Stomach (tissue), 9 donors: Measurements from ENCODE around the gene LRCH1. TPM values are rescaled to one million over a fixed set of nuclear protein-coding genes. Genes with fewer than 3 reads are reported as not detected.
A peak's percentile ranks its signal among the peaks of the same experiment; 100 is the strongest.

ENCODE experiments used
- DNase-seq, 2 donors: peaks; one replicate each; pipeline versions ENCODE4 v3.0.0 to v3.0.0-alpha.2; 2013 to 2019
- H3K27ac ChIP-seq, 5 donors: fragments of 200-600 bp in 4 of 5; sonication (generic) in 4 of 5; one replicate each; pipeline ENCODE4 v1.5.1; 2013 to 2019; ENCODE audit warnings: mild to moderate bottlenecking in 1 of 5, moderate library complexity in 1 of 5
- H3K27me3 ChIP-seq, 3 donors: fragments of 200-600 bp; sonication (generic); one replicate each; pipeline ENCODE4 v1.5.1; 2017 to 2019; ENCODE audit warnings: mixed run types in 1 of 3
- H3K36me3 ChIP-seq, 4 donors: fragments of 200-600 bp; sonication (generic); 1 replicate in 3 of 4; 2 replicates in 1 of 4; pipeline ENCODE4 v1.5.1; 2016 to 2019
- H3K4me1 ChIP-seq, 4 donors: fragments of 200-600 bp; sonication (generic); one replicate each; pipeline ENCODE4 v1.5.1; 2016 to 2019
- H3K4me3 ChIP-seq, 4 donors: fragments of 200-600 bp; sonication (generic) in 3 of 4; one replicate each; pipeline ENCODE4 v1.5.1; 2016 to 2019; ENCODE audit warnings: mild to moderate bottlenecking in 1 of 4
- H3K9me3 ChIP-seq, 4 donors: fragments of 200-600 bp; sonication (generic); one replicate each; pipeline ENCODE4 v1.5.1; 2016 to 2019
- CTCF ChIP-seq, 7 experiments: fragments of 450-650 bp in 4 of 7; fragments of 200-600 bp in 3 of 7; sonication (generic) in 3 of 7; IDR thresholded peaks; one replicate each; pipeline ENCODE4 v1.5.1; 2016 to 2019; ENCODE audit warnings: antibody characterized with exemption in 7 of 7, control low read depth in 2 of 7, mild to moderate bottlenecking in 1 of 7
- EP300 ChIP-seq: sonication (generic); formaldehyde crosslinking; IDR thresholded peaks from one replicate; pipeline ENCODE4 v1.6.1; 2017; ENCODE audit warnings: antibody characterized with exemption
- POLR2A ChIP-seq, 4 donors: fragments of 450-650 bp; IDR thresholded peaks; one replicate each; pipeline ENCODE4 v1.6.1; 2016; ENCODE audit warnings: antibody characterized with exemption in 4 of 4, control low read depth in 2 of 4, mild to moderate bottlenecking in 1 of 4, moderate library complexity in 1 of 4
- POLR2AphosphoS5 ChIP-seq, 3 donors: sonication (generic); formaldehyde crosslinking; IDR thresholded peaks; one replicate each; pipeline ENCODE4 v1.6.1; 2016; ENCODE audit warnings: antibody characterized with exemption in 3 of 3
- WGBS, 5 donors: extraction: QIAGEN DNeasy Blood & Tissue Kit in 3 of 5; methylation state at CpG; one replicate each; pipeline versions ENCODE4 v1.1.5 to v1.1.7; 2013 to 2018; 5-methylcytosine and 5-hydroxymethylcytosine counted together
- intact Hi-C: fragments of 100-400 bp; cut with DNase I; formaldehyde crosslinking; loops from one replicate; pipeline ENCODE4 v1.15.1; 2023; ENCODE audit warnings: low total_unique reads
- polyA plus RNA-seq, 3 donors: library from polyadenylated mRNA; stranded (reverse); fragments of 200-250 nt; gene quantifications; one replicate each; pipeline ENCODE4 v1.2.3, GENCODE V29; 2013
- total RNA-seq, 5 donors: library from RNA; depleted of rRNA; stranded (reverse); fragments of >200 nt; gene quantifications; one replicate each; pipeline versions ENCODE4 v1.1.0 to v1.2.3, GENCODE V29; 2014 to 2016
- donor health status: healthy with polysubstance abuse.
- donor health status: Bipolar disorder and iron deficiency.
- donor health status: healthy.

The LRCH1 gene
- total and polyA plus RNA-seq, 8 donors: 5.4 to 70.6 (median 19.4) TPM

- no peak for TF ChIP-seq POLR2A (IDR thresholded peaks at IDR 0.05)
- no peak for TF ChIP-seq EP300
- no peak for TF ChIP-seq POLR2AphosphoS5 (IDR thresholded peaks at IDR 0.05)
- no peak for TF ChIP-seq CTCF (IDR thresholded peaks at IDR 0.05)
- no peaks in the 10 kb centered on the region for H3K4me1 ChIP-seq
- no peak overlapping the region for H3K4me3 ChIP-seq
- H3K36me3 ChIP-seq: peaks cover 12 to 94% (median 93%) of the 10 kb centered on the region in 4 donors
- intact Hi-C loops: no loop called here
- H3K27ac ChIP-seq: no peak overlapping the region
- no peak for DNase-seq
- H3K27me3 ChIP-seq: no peaks in the 10 kb centered on the region
- H3K9me3 ChIP-seq: no peaks in the 10 kb centered on the region
- 66 to 79% (median 74%) methylated on average over 2 of the region's 2 CpGs for WGBS, 5 donors
Observed at GRCh38 chr13:46782691-46783090, 229.7 kb downstream of the LRCH1 start.

GRCh38 chr13:46783504-46783903, 230.5 kb downstream of the LRCH1 start:
- Histone ChIP-seq H3K27me3 (no peaks in the 10 kb centered on the region), H3K4me3 (no peak overlapping the region), H3K4me1 (no peaks in the 10 kb centered on the region), H3K9me3 (no peaks in the 10 kb centered on the region), H3K27ac (no peak overlapping the region), H3K36me3 (peaks cover 12 to 94% (median 87%) of the 10 kb centered on the region in 4 donors)
- intact Hi-C loops: no loop called here
- 89 to 95% (median 94%) methylated on average over 3 of the region's 3 CpGs for WGBS, 5 donors
- DNase-seq: no peak
- no peak for TF ChIP-seq POLR2AphosphoS5 (IDR thresholded peaks at IDR 0.05)
- TF ChIP-seq CTCF (IDR thresholded peaks at IDR 0.05): no peak
- no peak for TF ChIP-seq EP300
- no peak for TF ChIP-seq POLR2A (IDR thresholded peaks at IDR 0.05)

- 90 to 96% (median 91%) methylated on average over 6 of the region's 6 CpGs for WGBS, 5 donors
- TF ChIP-seq POLR2AphosphoS5 (IDR thresholded peaks at IDR 0.05): no peak
- TF ChIP-seq EP300: no peak
- no peak for TF ChIP-seq CTCF (IDR thresholded peaks at IDR 0.05)
- TF ChIP-seq POLR2A (IDR thresholded peaks at IDR 0.05): no peak
- Histone ChIP-seq H3K4me3 (no peak overlapping the region), H3K27me3 (no peaks in the 10 kb centered on the region), H3K27ac (no peak overlapping the region), H3K4me1 (peaks cover 9 to 44% (median 26%) of the 10 kb centered on the region in 4 donors), H3K9me3 (no peaks in the 10 kb centered on the region), H3K36me3 (peaks cover 9 to 10% (median 10%) of the 10 kb centered on the region in 4 donors)
- DNase-seq: no peak
- intact Hi-C loops: no loop called here
Observed at GRCh38 chr13:46795321-46795720, 242.4 kb downstream of the LRCH1 start.

- 65 to 70% (median 67%) methylated on average over 5 of the region's 5 CpGs for WGBS, 5 donors
- peaks cover 9 to 44% (median 26%) of the 10 kb centered on the region in 4 donors for H3K4me1 ChIP-seq
- peak overlapping the region; percentile 88 to 93 (median 90) for H3K27ac ChIP-seq
- no peaks in the 10 kb centered on the region for H3K27me3 ChIP-seq
- DNase-seq: no peak
- H3K36me3 ChIP-seq: peaks cover 1 to 2% (median 2%) of the 10 kb centered on the region in 4 donors
- intact Hi-C loops: no loop called here
- no peak for TF ChIP-seq CTCF (IDR thresholded peaks at IDR 0.05)
- H3K4me3 ChIP-seq: peak overlapping the region; percentile 74 to 85 (median 78)
- no peaks in the 10 kb centered on the region for H3K9me3 ChIP-seq
Observed at GRCh38 chr13:46796129-46796514, 243.2 kb downstream of the LRCH1 start.
